Measurements from ENCODE around the gene TXNIP.
A peak's percentile ranks its signal among the peaks of the same experiment; 100 is the strongest.

The TXNIP gene

DNA sequence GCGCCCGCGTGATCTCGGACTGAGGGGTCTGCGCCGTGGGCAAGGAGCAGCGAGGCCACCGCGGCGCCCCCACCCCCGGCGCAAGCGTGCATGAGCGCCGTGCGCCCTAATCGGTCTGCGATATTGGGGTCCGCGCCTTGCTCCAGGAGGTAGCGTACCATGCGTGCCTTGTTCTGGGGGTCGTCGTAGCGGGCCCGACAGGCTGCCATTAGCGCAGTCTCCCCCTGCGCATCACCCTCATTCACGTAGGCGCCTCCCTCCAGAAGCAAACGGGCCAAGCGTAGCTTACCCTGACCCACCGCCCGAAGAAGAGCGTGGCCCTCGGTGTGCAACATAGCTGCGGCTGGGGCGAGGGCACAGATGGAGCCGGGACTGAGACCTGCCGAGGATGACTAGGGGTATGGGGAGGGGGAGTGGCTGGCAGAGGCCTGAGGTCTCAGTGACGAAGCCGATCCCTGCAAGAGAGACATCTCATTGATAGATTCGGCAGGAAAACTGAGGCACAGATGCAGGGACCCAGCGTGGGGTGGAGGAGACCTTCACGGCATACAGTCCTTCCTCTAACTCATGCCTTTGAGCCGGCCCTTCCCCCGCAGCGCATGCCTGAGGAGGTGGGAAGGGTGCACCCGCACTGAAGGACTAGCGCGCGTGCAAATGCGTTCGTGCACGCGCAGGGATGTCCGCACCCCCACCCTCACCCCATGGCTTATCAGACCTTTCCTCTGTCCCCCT lies 34.8 kb downstream of the TXNIP start:
- peak; percentile 23 for DNase-seq

DNA sequence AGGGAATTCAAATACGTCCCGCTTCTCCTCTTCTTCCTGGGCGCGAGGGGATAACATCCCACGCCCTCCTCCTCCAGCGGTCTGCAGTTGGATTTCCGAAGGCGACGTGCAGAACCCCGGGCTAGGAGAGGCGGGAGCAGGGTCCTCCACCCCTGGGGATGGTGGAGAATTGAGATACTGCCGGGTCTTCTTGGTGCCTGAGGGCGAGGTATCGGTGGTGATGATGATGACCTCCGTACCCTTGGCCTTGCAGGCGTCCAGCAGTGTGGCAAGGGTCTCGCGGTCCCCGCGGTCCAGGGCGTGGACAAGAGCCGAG lies 35.3 kb downstream of the TXNIP start:
- DNase-seq, result no peak

GRCh38 chr1:145960468-145961108 lies 35.8 kb downstream of the TXNIP start:
- peak; percentile 46 for DNase-seq

DNA sequence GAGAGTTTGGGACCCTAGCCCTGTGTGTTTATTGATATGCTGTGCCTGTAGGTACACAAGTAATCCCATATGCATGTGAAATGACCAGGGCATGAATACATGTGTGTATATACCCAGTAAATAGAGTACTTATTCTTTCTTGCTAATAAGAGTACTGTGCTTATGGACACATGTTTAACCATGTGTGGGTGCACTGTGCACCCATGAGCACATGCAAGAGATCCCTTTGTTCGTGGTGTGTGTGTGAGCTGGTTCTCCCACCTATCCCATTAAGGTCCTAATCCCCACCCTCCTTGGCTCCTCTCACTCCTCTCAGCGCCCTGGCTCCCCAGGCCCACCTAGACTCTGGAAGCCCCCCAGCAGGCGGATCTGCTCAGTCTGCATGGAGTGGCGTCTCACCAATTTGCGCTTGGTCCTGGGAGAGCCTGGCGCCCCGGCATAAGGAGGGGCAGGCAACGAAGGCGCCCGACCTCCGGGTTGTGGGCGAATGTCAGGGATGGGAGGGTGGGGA lies 36.4 kb downstream of the TXNIP start:
- DNase-seq, result no peak

DNA sequence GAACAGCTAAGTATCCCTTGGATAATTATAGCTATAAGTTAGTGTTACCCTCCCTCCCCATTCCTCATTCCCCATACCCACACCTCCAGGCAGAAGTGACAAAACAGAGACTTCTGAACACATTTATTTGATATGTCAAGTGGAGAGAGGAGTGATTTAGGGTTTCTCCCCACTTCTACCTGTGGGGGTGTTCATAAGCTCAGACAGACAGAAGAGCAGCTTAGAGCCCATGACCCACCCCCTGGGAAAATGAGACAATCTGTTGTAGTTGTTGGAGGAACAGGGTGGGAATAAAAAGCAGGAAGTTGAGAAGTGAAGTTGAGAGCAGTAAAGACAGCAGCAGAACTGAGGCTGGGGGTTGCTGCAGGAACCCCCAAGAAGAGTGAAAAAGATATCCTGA lies 37.0 kb downstream of the TXNIP start:
- DNase-seq, result no peak

DNA sequence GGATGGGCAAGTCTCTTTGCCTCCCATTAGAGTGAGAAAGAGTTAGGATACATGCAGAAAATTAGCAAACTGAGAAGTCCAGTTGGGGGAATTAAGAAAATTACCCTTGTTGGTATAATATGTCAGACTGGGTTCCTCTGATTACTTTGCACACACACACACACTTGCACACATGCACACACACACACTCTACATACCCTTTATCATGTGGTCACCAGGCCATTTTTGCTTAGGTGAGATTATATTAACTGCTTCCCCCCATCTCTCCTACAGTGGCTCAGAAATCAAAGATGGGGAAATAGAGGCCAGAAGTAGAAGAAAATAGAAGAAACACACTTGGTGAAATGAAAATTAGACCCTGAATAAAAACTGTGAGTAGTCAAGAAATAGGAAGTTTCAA lies 37.6 kb downstream of the TXNIP start:
- DNase-seq, result no peak

GRCh38 chr1:145957443-145958319 lies 38.7 kb downstream of the TXNIP start, which contains the start of gene LIX1L:
TSS of gene LIX1L (minus strand) at chr1:145958017. CDS start at chr1:145957927, 90 bp downstream.
- DNase-seq, result peak; percentile 97

GRCh38 chr1:145956781-145957442 lies 39.5 kb downstream of the TXNIP start:
- DNase-seq, result no peak

DNA sequence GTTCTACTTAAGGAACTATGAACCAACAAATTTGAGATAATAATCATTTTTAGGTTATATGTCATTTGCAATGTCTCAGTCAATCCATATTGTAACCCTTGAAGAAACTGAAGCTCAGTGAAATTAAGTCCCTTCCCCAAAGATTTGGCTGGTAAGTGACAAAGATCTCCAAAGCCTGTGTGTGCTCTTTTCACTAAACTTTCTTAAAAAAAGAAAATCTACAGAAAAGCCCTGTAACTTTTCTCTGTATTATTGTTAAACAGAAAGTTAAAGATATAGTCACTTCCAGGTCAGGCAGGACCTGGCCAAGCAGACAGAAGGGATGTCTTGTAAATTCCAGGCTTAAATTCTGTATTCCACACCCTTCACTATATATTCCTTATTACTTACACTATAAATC lies 40.0 kb downstream of the TXNIP start:
- no peak for DNase-seq

DNA sequence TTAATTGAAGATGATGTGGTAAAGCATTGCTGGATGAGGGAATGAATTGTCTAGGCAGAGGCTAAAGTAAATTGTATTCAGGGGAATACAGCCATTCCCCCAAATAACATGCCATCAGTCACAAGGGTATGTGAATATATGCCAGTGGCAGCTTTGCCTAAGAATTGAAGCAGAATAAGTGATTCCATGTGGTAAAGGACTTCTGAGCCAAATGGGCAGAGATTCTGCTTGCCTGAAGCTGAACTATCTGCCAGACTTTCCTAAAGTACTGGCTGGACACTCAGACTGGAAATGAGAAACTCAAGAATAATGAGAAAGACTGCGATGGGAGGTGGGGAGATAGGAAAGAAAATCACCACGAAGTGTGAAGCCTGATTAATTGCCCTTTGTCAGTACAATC lies 40.9 kb downstream of the TXNIP start:
- DNase-seq, result no peak

- no peak for DNase-seq
Observed at GRCh38 chr1:145953861-145954260, 42.5 kb downstream of the TXNIP start.

- DNase-seq, result no peak
Observed at GRCh38 chr1:145952903-145953302, 43.5 kb downstream of the TXNIP start.

DNA sequence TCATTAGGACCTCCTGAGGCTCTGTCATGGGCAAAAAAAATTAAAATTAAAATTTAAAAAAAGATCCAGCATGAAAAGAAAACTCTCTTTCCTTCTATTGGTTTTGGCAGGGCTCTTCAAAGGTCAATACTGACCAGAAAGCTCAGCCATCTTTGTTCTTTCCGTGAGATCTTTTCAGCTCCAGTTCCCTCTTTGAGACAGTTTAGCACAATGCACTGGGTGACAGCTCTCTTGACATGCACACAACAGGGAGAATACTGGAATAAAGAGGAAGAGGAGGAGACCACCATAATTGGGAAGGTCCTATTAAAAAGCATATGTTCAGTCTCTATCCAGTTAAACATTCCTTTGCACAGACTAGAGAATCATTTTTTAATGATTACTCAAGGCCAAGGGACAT lies 44.9 kb downstream of the TXNIP start:
- DNase-seq, result no peak

DNA sequence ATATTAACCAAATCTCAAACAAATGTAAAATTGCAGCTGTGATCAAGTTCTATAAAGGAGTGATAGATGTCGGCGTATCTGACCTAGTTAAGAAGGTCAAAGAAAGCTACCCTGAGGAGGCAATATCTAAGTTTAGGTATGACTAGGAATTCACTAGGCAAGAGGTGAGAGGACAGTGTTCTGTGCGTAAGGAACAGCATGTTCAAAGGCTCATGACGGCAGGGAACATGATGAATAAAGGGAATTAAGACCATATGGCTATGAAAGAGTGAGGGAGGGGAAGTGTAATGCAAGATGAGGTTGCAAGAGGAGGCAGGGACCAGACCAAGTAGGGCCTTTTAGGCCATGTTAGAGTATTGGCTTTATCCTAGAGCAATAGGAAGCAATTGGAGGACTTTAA lies 47.2 kb downstream of the TXNIP start:
- DNase-seq, result no peak

- DNase-seq, result no peak
Observed at GRCh38 chr1:145947551-145947950, 48.8 kb downstream of the TXNIP start.

GRCh38 chr1:145946477-145946986 lies 49.8 kb downstream of the TXNIP start:
- DNase-seq, result no peak

- no peak for DNase-seq
Observed at GRCh38 chr1:145944532-145944931, 51.8 kb downstream of the TXNIP start.

GRCh38 chr1:145942871-145943270 lies 53.5 kb downstream of the TXNIP start:
- DNase-seq, result no peak
